T follicular helper cell (primary cell): Measurements from ENCODE around the gene AHCTF1.
"Not testable (repeated sequence)": the region's sequence is repeated elsewhere in the genome, so short reads cannot be mapped to it uniquely, and the experiment has no call there.

Experiments
- DNase-seq: peaks from one replicate; pipeline ENCODE4 v3.0.0-alpha.2; 2020; ENCODE audit warnings: low read depth

Gene AHCTF1

DNA sequence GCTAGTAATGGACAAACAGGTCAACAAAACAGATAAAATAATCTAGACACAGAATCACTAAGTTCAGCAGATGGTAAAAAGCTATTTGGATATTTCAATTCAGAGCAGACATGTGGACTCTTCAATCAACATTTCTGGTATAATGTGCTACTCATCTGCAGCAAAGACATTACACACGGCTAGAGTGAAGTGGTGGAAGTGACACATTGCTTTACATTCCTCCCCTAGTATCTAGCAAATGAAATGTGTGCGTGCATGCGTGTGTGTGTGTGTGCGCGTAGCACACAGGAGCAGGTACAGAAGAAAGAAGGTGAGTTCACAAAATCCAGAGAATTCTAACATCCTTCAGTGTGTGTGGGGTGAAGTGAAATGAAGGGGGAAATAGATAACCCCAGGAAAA is 8.3 kb downstream of the AHCTF1 start:
- DNase-seq = no peak

DNA sequence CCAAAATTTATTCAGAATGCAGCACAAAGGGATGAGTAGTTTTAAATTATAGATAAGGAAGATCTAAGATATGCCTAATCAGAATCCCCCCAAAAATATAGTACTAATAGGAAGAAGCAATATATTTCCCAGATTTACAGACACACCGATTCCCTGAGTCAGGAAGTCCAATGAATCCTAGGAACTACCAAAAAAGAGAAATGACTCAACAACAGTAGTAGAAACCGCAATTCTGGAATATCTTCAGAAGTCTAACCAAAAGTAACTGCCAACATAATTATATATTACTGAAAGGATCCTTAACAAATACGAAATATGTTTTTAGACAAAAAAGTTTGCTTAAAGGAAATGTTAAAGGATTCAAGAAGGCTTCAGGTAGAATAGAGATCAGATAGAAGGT is 10.3 kb downstream of the AHCTF1 start:
- DNase-seq = no peak

DNA sequence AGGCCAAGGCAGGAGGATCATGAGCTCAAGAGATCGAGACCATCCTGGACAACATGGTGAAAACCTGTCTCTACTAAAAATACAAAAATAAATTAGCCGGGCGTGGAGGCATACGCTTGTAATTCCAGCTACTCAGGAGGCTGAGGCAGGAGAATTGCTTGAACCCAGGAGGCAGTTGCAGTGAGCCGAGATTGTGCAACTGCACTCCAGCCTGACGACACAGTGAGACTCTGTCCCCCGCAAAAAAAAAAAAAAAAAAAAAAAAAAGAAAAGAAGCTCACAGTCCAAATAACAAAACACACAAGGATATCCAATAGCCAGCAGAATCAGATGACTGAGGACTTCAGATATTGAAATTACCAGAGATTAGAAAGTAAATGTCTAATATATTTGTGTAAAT is 11.8 kb downstream of the AHCTF1 start:
- no peak for DNase-seq

DNA sequence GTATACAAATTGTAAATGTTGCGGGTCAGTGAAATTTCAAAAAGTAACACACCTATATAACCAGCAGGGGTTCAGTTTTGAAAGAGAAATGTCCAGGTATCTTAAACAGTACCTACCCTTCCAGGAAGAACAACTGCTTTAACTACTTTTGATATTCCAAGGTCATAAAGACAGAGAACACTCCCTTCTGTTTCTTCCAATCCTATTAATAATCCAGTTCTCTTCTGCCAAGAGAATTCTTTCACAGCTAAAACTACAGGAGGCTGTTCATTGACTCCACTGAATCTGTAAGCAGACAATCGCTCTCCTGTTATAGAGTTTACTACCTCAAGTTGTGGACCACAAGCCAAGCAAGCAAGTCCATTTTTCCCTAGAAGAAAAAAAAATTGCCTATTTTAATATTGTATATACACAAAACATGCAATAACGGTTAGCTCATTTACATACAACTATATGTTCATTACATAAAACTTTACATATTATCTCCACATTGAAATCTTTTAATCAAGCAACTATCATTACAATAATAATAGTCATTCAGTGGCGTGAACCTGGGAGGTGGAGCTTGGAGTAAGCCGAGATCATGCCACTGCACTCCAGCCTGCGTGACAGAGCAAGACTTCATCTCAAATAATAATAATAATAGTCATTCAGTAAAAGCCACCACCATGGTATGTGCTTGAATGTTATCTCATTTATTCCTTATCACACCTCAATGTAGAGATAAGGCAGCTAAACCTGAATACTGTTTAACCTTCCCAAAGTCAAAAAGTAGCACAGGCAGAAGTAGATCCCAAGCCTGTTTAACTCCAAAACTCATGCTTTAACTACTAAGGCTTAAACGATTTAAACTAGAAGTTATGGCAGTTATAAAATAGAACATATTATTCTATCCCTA is 15.5 kb downstream of the AHCTF1 start:
- not testable (repeated sequence) for DNase-seq

DNA sequence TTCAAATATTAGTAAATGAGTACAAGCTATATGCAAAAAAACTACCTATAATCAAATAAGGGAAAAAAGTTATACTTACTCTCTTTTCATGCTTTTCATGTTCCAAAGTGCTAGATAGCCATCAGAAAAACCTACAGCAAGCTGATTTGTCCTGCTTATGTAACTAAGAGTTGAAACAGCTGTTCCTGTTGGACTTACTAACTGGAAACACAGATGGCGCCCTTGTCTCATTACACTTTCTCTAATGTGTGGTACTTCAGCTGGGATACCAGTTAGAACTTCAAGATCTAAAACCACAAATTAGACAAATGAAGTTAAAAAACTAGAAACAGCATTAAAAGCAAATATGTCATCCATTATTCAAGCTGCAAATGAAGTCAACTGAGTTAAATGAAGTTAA is 24.3 kb downstream of the AHCTF1 start:
- DNase-seq = no peak

DNA sequence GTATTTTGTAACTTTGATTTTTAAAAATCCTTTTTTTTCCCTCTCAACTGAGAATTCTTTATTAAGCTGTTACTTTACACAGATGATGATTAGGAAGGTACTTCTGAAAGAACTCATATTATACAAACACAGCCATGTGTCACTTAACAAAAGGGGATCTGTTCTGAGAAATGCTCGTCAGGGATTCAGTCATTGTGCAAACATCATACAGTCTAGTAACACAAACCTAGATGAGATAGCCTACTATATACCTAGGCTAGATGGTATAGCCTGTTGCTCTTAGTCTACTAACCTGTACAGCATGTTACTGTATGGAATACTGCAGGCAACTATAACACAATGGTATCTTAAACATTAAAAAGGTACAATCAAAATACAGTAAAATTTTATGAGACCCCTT is 24.9 kb downstream of the AHCTF1 start:
- no peak for DNase-seq

DNA sequence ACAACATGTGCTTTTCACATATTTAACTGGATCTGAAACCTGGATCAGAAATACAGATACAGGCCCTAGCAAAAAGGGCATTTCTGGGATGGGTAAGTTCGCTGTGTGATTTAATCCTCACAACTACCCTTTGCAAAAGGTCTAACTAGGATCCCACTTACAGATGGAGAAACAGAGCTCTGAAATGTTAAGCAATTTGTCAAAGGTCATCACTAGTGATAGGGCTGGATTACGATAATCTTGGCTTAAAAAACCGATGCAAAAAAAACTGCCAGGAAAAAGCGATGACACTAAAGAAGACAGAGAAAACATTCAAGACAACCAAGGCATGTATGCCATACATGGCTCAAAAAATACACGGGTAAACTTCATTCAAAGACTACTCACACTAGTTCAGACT is 29.9 kb downstream of the AHCTF1 start:
- no peak for DNase-seq

DNA sequence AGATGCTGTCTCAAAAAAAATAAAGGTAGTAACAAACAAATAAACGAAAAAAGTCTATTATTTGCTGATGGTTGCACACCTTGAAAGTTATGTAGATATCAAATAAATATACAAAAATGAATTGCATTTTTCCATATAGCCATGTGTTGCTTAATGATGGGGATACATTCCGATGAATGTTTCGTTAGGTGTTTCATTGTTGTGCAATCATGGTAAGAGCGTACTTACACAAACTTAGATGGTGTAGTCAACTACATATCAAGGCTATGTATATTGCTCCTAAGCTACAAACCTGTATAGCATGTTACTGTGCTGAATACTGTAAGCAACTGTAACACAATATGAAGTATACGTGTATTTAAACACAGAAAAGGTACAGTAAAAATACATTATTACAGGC is 34.4 kb downstream of the AHCTF1 start:
- DNase-seq = no peak

DNA sequence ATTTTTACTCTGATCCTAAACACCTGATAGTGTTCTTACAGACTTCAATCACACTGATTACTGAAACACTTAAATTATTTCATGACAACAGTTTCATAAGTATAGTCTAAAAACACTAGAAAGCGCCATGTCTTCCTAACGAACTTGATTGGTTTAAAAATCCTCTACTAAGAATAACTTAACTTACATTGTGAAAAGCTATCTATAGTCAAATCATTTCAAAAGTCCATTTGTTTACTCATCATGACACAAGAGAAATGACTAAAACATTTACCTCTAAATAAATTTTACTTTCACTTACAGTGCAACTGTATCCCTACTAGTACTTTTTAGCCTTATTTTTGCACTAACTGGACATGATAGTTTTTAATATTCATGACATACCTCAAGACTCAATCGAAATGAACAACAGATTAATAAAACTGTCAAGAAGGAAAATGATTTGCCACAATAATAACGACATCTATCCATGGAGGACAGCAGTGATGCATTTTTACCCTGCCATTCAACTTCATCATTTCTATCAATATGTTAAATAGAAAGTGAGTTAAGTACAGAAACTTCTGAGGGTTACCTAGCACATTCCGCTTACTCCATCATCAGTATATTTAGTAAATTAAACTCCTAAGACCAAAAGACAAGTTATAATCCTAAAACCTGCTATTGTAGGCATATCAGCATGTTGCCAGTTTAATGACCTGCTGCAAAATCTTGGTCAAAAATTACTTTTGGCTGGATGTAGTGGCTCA is 38.4 kb downstream of the AHCTF1 start:
- DNase-seq = no peak

DNA sequence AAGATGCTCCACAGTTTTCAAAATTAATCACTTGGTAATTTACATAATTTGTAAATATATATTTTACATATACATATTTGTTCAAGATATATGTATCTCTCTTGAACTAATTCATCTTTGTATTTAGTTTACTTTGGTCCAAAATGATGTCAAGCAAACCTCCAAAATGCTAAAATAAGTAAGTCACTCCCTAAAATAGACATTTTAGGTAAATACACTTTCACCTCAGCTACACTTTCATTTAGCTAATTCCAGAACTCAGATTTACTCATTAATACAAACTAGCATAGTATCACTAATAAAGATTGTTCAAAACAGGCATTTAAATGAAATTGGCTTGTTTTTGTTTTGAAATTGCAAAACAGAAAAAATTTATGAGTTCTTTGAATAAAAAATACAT is 40.6 kb downstream of the AHCTF1 start:
- no peak for DNase-seq

DNA sequence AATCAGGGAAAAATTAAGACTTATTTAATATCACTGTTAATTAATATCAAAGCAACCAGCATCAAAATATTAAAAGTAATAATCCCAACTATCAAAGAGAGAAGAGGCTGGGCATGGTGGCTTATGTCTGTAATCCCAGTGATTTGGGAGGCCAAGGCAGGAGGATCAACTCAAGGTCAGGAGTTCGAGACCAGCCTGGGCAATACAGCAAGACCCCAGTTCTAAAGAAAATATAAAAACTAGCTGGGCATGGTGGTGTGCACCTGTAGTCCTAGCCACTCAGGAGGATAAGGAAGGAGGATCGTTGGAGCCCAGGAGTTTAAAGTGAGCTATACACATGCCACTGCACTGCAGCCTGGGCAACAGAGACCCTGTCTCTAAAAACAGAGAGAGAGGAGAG is 43.2 kb downstream of the AHCTF1 start:
- no peak for DNase-seq

DNA sequence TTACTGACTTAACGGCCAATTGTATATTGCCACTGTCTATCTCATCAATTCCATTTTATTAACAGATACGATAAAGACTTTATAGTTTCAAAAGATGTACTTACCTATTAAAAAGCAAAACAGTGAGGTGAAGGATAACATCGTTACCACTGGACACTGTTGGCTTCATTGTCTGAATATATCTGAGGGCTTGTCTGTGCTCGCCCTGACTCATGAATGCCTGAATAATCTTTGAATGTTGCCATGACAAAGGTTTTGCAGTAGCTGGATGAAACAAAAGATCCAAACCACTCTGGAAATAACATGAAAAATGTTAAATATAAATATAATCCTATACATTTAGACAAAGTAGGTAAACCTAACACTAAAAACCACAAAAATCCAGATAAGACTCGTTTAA is 46.4 kb downstream of the AHCTF1 start:
- not testable (repeated sequence) for DNase-seq

DNA sequence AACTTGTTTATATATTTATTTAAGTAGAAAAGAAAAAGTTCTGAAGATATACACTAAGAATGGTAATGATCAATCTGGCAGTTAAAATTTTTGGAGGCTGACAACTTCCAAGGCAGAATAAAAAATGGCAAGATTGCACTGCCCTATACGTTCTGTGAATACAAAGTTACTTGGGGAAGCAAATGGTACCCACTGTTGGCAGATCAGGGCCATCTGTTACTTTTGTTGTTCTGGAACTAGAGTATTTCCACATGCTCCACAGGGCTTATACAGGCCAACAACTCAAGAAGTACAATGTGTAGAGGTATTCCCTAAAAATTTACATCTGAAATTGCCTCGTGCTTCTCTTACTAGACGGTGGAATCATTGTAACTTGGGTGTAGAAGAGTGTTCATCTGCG is 53.2 kb downstream of the AHCTF1 start:
- DNase-seq = no peak

DNA sequence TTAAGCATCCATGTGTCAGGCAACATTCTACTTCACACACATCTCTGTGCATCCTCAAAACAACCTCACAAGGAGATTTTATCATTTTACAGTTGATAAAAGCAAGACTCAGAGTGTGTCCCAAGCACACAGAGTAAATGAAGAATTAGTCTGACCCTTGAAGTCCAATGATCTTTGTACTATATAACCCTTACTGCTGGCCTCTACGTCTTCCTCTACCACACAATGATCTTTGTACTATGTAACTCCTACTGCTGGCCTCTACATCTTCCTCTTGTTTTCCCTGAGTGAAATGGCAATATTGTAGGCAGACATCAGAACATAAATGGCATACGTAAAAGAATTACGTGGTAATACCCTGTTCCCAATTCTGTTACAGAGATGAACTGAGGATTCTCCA is 55.3 kb downstream of the AHCTF1 start:
- DNase-seq = no peak

DNA sequence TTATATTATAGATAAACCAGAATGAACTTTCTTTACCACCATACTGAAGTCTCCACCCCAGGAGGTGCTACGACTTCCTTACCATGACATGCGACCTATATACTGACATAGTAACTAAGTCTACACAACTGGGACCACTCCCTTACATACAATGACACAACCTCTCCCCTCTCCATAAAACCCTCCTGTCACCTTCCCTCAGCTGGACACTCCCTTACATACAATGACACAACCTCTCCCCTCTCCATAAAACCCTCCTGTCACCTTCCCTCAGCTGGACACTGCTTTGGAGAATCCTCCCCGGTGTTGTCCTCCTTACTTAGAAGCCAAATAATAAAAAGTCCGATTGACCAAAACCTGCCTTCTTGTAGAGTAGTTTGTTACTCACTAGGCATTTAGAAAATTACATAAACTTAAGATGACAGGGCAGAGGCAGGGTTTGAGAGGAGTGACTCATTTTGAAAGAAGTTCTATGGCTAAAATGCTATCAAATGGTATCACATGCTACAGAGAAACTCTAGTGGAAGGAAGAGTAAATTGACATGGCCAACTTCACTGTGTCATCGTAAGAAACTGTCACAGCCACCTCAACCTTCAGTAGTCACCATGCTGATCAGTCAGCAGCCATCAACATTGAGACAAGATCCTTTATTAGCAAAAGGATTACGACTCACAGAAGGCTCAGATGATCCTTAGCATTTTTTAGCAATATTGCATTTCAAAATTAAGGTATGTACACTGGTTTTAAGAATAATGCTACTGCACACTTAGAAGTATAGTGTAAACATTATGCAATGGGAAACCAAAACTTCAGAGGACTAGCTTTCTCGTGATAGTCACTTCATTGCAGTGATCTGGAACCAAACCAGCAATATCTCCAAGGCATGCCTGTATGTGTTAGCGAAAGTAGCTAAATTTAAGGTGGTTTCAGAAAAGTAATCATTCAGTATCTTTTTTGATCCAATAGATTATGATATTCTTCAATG is 56.4 kb downstream of the AHCTF1 start:
- DNase-seq = no peak

DNA sequence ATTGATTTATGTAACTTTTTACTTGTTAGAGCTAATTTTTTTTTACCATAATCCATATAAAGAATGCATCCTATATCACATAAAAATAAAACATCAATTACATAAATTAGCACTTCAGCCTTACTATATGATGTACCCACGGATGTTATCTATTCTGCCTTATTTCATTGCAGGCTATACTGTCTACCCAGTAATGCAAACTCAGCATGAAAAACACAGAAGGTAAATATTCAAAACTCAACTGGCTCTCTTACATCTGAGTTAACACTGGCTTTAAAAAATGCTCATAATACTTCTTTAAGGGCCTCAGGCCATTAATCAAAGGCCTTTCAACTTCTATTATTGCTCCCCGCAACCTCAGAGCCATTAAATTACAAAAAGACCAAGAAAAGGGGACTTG is 65.8 kb downstream of the AHCTF1 start:
- DNase-seq = no peak

DNA sequence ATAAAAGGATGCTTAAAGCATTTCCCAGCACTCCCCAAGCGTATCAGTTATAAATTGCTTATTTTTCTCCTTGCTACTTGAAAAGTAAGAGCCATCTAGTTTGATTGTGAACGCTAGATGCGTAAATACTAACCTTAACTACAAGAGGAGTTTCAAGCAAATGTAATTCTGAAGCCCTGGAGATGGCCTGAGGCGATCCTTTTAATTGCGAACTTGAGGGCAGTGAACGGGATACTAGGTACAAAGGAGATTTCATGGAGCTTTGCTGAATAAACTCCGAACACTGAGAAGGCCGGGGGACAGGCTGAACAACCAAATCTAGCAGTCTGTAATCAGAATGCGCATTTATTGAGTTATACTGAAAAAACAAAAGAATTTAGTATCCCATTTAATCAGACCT is 68.0 kb downstream of the AHCTF1 start:
- DNase-seq = not testable (repeated sequence)

DNA sequence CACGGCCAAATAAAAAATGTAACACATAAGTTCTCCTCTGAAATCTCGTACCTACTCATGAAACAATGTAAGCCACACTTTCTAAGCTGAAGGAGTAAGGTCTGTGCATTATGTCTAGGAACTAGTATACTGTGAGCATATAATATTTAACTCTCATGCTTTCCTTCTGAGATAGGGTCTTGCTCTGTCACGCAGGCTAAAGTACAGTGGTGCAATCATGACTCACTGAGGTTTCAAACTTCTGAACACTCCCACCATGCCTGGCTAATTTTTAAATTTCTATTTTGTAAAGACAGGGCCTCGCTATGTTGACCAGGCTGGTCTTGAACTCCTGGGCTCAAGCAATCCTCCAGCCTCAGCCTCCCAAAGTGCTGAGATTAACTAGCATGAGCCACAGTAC is 71.3 kb downstream of the AHCTF1 start:
- no peak for DNase-seq

DNA sequence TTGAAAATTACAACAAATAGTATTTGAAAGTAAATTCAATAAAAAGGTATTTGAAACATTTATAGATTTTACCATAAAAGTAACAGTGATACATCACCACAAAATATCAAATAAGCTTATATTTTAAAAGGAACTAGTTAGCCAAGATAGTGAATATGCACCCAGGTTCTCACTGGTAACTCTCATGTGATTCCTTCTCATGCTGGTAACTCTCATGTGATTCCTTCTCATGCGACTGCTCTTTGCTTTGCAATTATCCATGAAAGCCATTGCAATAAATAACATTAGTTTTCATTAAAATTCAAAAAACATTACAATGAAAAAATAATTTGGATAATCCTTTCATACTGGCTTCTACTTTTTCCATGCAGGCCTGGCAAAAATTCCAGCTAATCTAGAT is 75.4 kb downstream of the AHCTF1 start:
- no peak for DNase-seq

DNA sequence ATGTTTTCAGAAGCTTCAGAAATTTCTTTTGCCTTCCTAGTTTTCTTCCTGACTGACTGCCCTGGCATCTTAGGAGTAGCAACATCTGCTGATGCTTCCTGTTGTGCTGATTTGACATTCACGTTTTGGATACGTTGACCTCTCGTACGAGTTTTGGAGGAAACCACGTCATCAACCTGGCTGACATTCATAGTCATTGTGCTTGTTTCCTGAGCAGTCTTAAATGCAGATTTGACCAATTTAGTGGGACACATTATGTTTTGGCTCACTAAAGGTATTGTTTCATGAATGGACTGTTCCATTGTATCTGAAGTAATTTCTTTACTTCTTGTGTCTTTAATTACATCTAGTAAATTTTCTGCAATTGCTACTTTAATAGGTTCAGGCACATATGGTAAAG is 81.1 kb downstream of the AHCTF1 start:
- not testable (repeated sequence) for DNase-seq

DNA sequence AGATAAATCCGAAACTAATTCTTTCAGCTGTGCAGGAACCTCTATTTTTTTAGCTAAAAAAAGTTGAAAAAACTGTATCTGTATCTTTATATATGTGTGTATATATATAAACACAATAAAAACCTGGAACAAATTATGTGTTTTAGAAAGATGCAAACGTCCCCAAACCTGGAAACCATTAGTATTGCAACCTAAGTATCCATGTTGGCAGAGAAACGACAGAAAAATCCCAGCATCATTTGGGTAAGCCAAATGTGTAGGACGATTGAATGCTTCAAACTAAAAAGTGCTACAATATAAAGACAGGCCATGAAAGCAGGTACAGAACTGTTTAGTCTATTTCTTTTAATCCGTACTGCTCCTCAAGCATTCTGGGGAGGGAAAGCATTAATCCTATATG is 87.9 kb downstream of the AHCTF1 start:
- DNase-seq = no peak

DNA sequence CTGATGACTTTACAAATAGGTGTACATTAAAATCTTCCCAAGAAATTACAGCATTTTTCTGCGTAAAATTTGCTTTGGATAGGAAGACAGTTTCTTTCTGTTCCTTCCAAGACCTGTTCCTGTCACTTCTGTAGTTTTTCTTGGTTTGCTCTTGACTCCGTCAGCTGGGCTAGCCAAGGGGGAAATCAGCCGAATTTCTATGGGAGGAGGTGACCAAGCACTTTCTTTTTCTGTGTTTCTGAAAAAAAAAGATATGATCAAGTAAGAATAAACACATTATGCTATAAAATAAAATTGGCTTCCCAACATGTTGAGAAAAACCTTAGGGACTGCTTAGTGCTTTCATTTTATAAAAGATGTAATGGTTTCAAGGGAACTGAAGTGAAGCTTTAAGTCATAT is 91.0 kb downstream of the AHCTF1 start:
- not testable (repeated sequence) for DNase-seq
